HepG2 (cell line): ENCODE results near the gene ZNF235. TPM values are rescaled to one million over a fixed set of nuclear protein-coding genes. Genes with fewer than 3 reads are reported as not detected.

ENCODE experiments used
- ATAC-seq: fragments of 200-7000 bp; cut with Tn5 transposase; 3 replicates; pipeline ENCODE4 v1.9.1; 2020; ENCODE audit warnings: mild to moderate bottlenecking, moderate library complexity
- BruUV-seq: library from RNA; stranded (reverse); fragments of 400-500 nt; replicated peaks from 2 replicates; lab custom pipeline; 2021; lab: Mats Ljungman, UMichigan
- CTCF ChIA-PET: fragments of 300-600 bp; formaldehyde crosslinking; extraction: SDS; loops from one replicate; lab custom pipeline; 2021; ENCODE audit warnings: low total read pairs, inconsistent platforms, low intra/inter-chr PET ratio; lab: Yijun Ruan, JAX
- POLR2A ChIA-PET: fragments of 350-600 bp; sonication (Branson Sonifier 250); formaldehyde crosslinking; loops from one replicate; lab custom pipeline; 2020; ENCODE audit warnings: antibody characterized with exemption, inconsistent platforms; lab: Yijun Ruan, JAX
- DNase-seq: peaks from one replicate; pipeline ENCODE4 v3.0.0-alpha.2; 2015; ENCODE audit warnings: low spot score
- FAIRE-seq: peaks from 3 replicates; lab custom pipeline; 2011; peaks lifted over from hg19 to GRCh38; lab: Jason Lieb, UNC
- H2AFZ ChIP-seq: one replicate; pipeline ENCODE4 v1.6.1; 2011; ENCODE audit warnings: low read length, inconsistent platforms
- H3K27ac ChIP-seq: fragments of 300-600 bp; 3 replicates; pipeline ENCODE4 v1.8.0; 2011; ENCODE audit warnings: mixed run types, mild to moderate bottlenecking, mixed read lengths, low read length, inconsistent platforms; ENCODE audit not compliant: insufficient read depth; ENCODE audit errors: extremely low read length
- H3K27me3 ChIP-seq, 2 experiments: fragments of 200-600 bp in 1 of 2; 2 replicates in 1 of 2; 3 replicates in 1 of 2; pipeline versions ENCODE4 v1.6.0 to v1.8.0; 2011; ENCODE audit warnings: low read length in 2 of 2, mild to moderate bottlenecking in 2 of 2, moderate library complexity in 2 of 2, inconsistent platforms in 1 of 2; ENCODE audit not compliant: insufficient read depth in 2 of 2, control insufficient read depth in 1 of 2
- H3K36me3 ChIP-seq, 2 experiments: fragments of 200-600 bp in 1 of 2; replicated peaks in 1 of 2; 2 replicates in 1 of 2; 3 replicates in 1 of 2; pipeline versions ENCODE4 v1.5.1 to v1.8.0; 2011; ENCODE audit warnings: low read length in 2 of 2, inconsistent platforms in 1 of 2; ENCODE audit not compliant: insufficient read depth in 2 of 2, control insufficient read depth in 1 of 2
- H3K4me1 ChIP-seq: 2 replicates; pipeline ENCODE4 v1.5.1; 2012; ENCODE audit warnings: low read length, inconsistent platforms; ENCODE audit not compliant: insufficient read depth
- H3K4me2 ChIP-seq: 2 replicates; pipeline ENCODE4 v1.6.0; 2011; ENCODE audit warnings: low read depth, low read length, inconsistent platforms
- H3K4me3 ChIP-seq, 3 experiments: fragments of 200-600 bp in 1 of 3; sonication (generic), shearing (Covaris generic) in 1 of 3; replicated peaks in 1 of 3; 2 replicates each; pipeline ENCODE4 v1.5.1; 2011 to 2016; ENCODE audit warnings: low read length in 3 of 3, inconsistent platforms in 2 of 3, low read depth in 2 of 3, mild to moderate bottlenecking in 2 of 3, control low read depth in 1 of 3, mixed read lengths in 1 of 3; ENCODE audit not compliant: insufficient read depth in 1 of 3
- H3K79me2 ChIP-seq: one replicate; pipeline ENCODE4 v1.6.1; 2011; ENCODE audit warnings: low read length, inconsistent platforms; ENCODE audit not compliant: insufficient read depth
- H3K9ac ChIP-seq: 2 replicates; pipeline ENCODE4 v1.6.0; 2011; ENCODE audit warnings: mild to moderate bottlenecking, low read depth, low read length, inconsistent platforms; ENCODE audit not compliant: insufficient read depth
- H3K9me3 ChIP-seq: 2 replicates; pipeline ENCODE4 v1.5.1; 2012; ENCODE audit warnings: mild to moderate bottlenecking, low read length
- H4K20me1 ChIP-seq: 2 replicates; pipeline ENCODE4 v1.6.0; 2011; ENCODE audit warnings: inconsistent platforms, mild to moderate bottlenecking, low read length, moderate library complexity; ENCODE audit not compliant: insufficient read depth
- BRCA1 ChIP-seq: sonication (generic); formaldehyde crosslinking; IDR thresholded peaks from 2 replicates; pipeline ENCODE4 v1.4.0; 2020; ENCODE audit warnings: missing genetic modification reagents
- CC2D1A ChIP-seq: sonication (generic); formaldehyde crosslinking; IDR thresholded peaks from 2 replicates; pipeline ENCODE4 v1.8.1; 2023; ENCODE audit warnings: mild to moderate bottlenecking, missing genetic modification reagents
- ELF3 ChIP-seq: IDR thresholded peaks from 2 replicates; pipeline ENCODE4 v1.6.1; 2016; ENCODE audit warnings: missing genetic modification reagents, missing compliant biosample characterization
- FOXA1 ChIP-seq, 2 experiments: fragments of 450-650 bp in 1 of 2; sonication (generic) in 1 of 2; formaldehyde crosslinking in 1 of 2; IDR thresholded peaks; 2 replicates each; pipeline versions ENCODE4 v1.4.0 to v1.6.1; 2016 to 2020; ENCODE audit warnings: missing genetic modification reagents in 1 of 2
- FOXO4 ChIP-seq: sonication (generic); formaldehyde crosslinking; conservative IDR thresholded peaks from 2 replicates; pipeline ENCODE4 v1.8.1; 2023; ENCODE audit warnings: missing genetic modification reagents
- GATAD2A ChIP-seq: IDR thresholded peaks from 2 replicates; pipeline ENCODE4 v1.6.1; 2016
- KDM4B ChIP-seq: sonication (generic); formaldehyde crosslinking; IDR thresholded peaks from 2 replicates; pipeline ENCODE4 v1.4.0; 2020; ENCODE audit warnings: missing genetic modification reagents
- LCORL ChIP-seq, 2 experiments: fragments of 450-650 bp in 1 of 2; sonication (generic) in 1 of 2; formaldehyde crosslinking in 1 of 2; IDR thresholded peaks; 2 replicates each; pipeline versions ENCODE4 v1.5.0 to v1.6.1; 2017 to 2020; ENCODE audit warnings: antibody characterized with exemption in 1 of 2, missing genetic modification reagents in 1 of 2
- PATZ1 ChIP-seq: sonication (generic); formaldehyde crosslinking; IDR thresholded peaks from 2 replicates; pipeline ENCODE4 v1.4.0; 2020; ENCODE audit warnings: missing genetic modification reagents
- SP5 ChIP-seq: IDR thresholded peaks from 2 replicates; pipeline ENCODE4 v1.6.1; 2016; ENCODE audit warnings: low read depth, borderline replicate concordance
- THAP8 ChIP-seq: sonication (generic); formaldehyde crosslinking; IDR thresholded peaks from 2 replicates; pipeline ENCODE4 v1.5.1; 2020; ENCODE audit warnings: missing genetic modification reagents, mild to moderate bottlenecking, borderline replicate concordance
- ZMAT3 ChIP-seq: sonication (generic); formaldehyde crosslinking; conservative IDR thresholded peaks from 2 replicates; pipeline ENCODE4 v1.7.0; 2021; ENCODE audit warnings: missing genetic modification reagents
- ZNF17 ChIP-seq: sonication (generic); formaldehyde crosslinking; IDR thresholded peaks from 2 replicates; pipeline ENCODE4 v1.5.0; 2020; ENCODE audit warnings: mild to moderate bottlenecking, missing genetic modification reagents
- ZNF232 ChIP-seq: sonication (generic); formaldehyde crosslinking; IDR thresholded peaks from 2 replicates; pipeline ENCODE4 v1.4.0; 2020; ENCODE audit warnings: missing genetic modification reagents, borderline replicate concordance
- ZNF615 ChIP-seq: sonication (generic); formaldehyde crosslinking; IDR thresholded peaks from 2 replicates; pipeline ENCODE4 v1.5.0; 2020; ENCODE audit warnings: mild to moderate bottlenecking, missing genetic modification reagents, borderline replicate concordance
- WGBS: methylation state at CpG from one replicate; pipeline ENCODE4 v1.1.6; 2017; ENCODE audit warnings: low lambda C conversion rate; 5-methylcytosine and 5-hydroxymethylcytosine counted together
- in situ Hi-C: cut with HindIII; loops from 2 replicates; pipeline ENCODE4 v1.10.0; 2017; ENCODE audit warnings: low pct_unique_long_range_greater_than_20kb; ENCODE audit not compliant: extremely low pct_ligation_motif_present
- intact Hi-C: fragments of 100-400 bp; cut with micrococcal nuclease; formaldehyde crosslinking; loops from one replicate; pipeline ENCODE4 v1.10.0; 2022; ENCODE audit not compliant: unreplicated experiment
- polyA plus RNA-seq, 8 experiments: library from polyadenylated mRNA; depleted of rRNA in 3 of 8; stranded (reverse) in 7 of 8; unstranded in 1 of 8; fragments of >200 nt; fragmentation: Illumina TruSeq in 4 of 8; extraction: Trizol in 4 of 8; gene quantifications; 2 replicates each; pipeline versions ENCODE4 v1.2.1 to v1.2.3, GENCODE V29; 2011 to 2016; ENCODE audit warnings: low read depth in 4 of 8, missing spikeins in 1 of 8, mixed read lengths in 1 of 8; ENCODE audit not compliant: insufficient read depth in 1 of 8
- total RNA-seq, 5 experiments: library from RNA; depleted of rRNA; stranded (reverse); fragments of >200 nt; fragmentation: Illumina TruSeq; extraction: Trizol; gene quantifications; 2 replicates each; pipeline ENCODE4 v1.2.3, GENCODE V29; 2016; ENCODE audit warnings: low read depth in 1 of 5

The ZNF235 gene
- total and polyA plus RNA-seq, 2 of the 13 experiments (the other 11 are each of a cell fraction or from before 2014, with no cell fraction given): 4.8 to 5.5 TPM

GRCh38 chr19:44260343-44260681 is 44.5 kb downstream of the ZNF235 start:
- POLR2A ChIA-PET: interaction anchor here (1.0 to 2.1 kb wide), 5 partner anchors 44 to 240 kb away, joined by 3 to 7 read pairs (median 4); partner anchors contain the start of genes ZNF180, ZNF226, ZNF227 and ZNF235
- Histone ChIP-seq H3K9ac (peak overlapping the region; percentile 63), H3K36me3 (no peaks in the 10 kb centered on the region), H2AFZ (no peak overlapping the region), H3K4me1 (peaks cover 12% of the 10 kb centered on the region), H3K4me3 (peak overlapping the region; percentile 55 to 73 (median 67)), H3K79me2 (no peaks in the 10 kb centered on the region), H3K4me2 (peak overlapping the region; percentile 72), H3K27ac (peak overlapping the region; percentile 54), H3K9me3 (peaks cover 21% of the 10 kb centered on the region), H3K27me3 (no peaks in the 10 kb centered on the region), H4K20me1 (no peaks in the 10 kb centered on the region)
- FAIRE-seq: no peak
- DNase-seq: no peak
- in situ Hi-C loops (no loop called here), intact Hi-C loops (no loop called here)
- BruUV-seq: no TSS peak
- 52% methylated on average over 7 of the region's 7 CpGs for WGBS
- ATAC-seq: peak; percentile 56
- CTCF ChIA-PET: no interaction called here
- TF ChIP-seq GATAD2A (CRISPR knock-in tag): no peak
- TF ChIP-seq FOXO4 (CRISPR knock-in tag): 0 out of 2 replicates have a peak, but pooled peaks have one; percentile 13
- 0 out of 2 replicates have a peak, but pooled peaks have one; percentile 23 for TF ChIP-seq PATZ1

- CTCF ChIA-PET: no interaction called here
- peak overlapping the region; percentile 72 for H3K4me2 ChIP-seq
- BruUV-seq: no TSS peak
- FAIRE-seq (no peak), DNase-seq (no peak), ATAC-seq (no peak)
- H3K9me3 ChIP-seq: peaks cover 24% of the 10 kb centered on the region
- no peak overlapping the region for H3K4me3 ChIP-seq
- intact Hi-C loops (no loop called here), in situ Hi-C loops (no loop called here)
- POLR2A ChIA-PET: interaction anchor here (1.2 to 1.5 kb wide), 2 partner anchors 47 to 52 kb away, joined by 3 to 5 read pairs; partner anchors contain the start of gene ZNF227
- H3K36me3 ChIP-seq: no peaks in the 10 kb centered on the region
- H3K9ac ChIP-seq: no peak overlapping the region
- no peaks in the 10 kb centered on the region for H3K27me3 ChIP-seq
- WGBS: 96% methylated on average over 2 of the region's 2 CpGs
- H3K4me1 ChIP-seq: peaks cover 26% of the 10 kb centered on the region
- H4K20me1 ChIP-seq: no peaks in the 10 kb centered on the region
- H3K79me2 ChIP-seq: no peaks in the 10 kb centered on the region
- no peak overlapping the region for H3K27ac ChIP-seq
- H2AFZ ChIP-seq: no peak overlapping the region
- no peak for TF ChIP-seq ZNF232
- TF ChIP-seq THAP8 (CRISPR knock-in tag): no peak
- TF ChIP-seq CC2D1A (CRISPR knock-in tag): no peak
- no peak for TF ChIP-seq ELF3 (CRISPR knock-in tag)
- no peak for TF ChIP-seq KDM4B
- TF ChIP-seq FOXA1 (IDR thresholded peaks at IDR 0.05): no peak
- no peak for TF ChIP-seq FOXA1 (CRISPR knock-in tag; IDR thresholded peaks at IDR 0.05)
- TF ChIP-seq BRCA1 (CRISPR knock-in tag): no peak
- TF ChIP-seq ZNF17 (CRISPR knock-in tag): no peak
- TF ChIP-seq SP5 (CRISPR knock-in tag): no peak
- no peak for TF ChIP-seq LCORL (IDR thresholded peaks at IDR 0.05)
- no peak for TF ChIP-seq LCORL (CRISPR knock-in tag; IDR thresholded peaks at IDR 0.05)
- no peak for TF ChIP-seq ZNF615 (CRISPR knock-in tag)
- no peak for TF ChIP-seq ZMAT3 (CRISPR knock-in tag)
Measured at GRCh38 chr19:44258835-44259413, 45.9 kb downstream of the ZNF235 start.
